ENCODE results near the gene GRIK1. TPM values are rescaled to one million over a fixed set of nuclear protein-coding genes. Genes with fewer than 3 reads are reported as not detected.

Gene GRIK1
- polyA plus RNA-seq, 1 donor (not counting 4 experiments of a cell fraction or from before 2014, with no cell fraction given): not detected

GRCh38 chr21:29818383-29818921, 121.3 kb downstream of the GRIK1 start:
- H4K20me1 ChIP-seq (ENCODE audit: control insufficient read depth, extremely low read depth, insufficient read depth, low read length): no peaks in the 10 kb centered on the region
- H3K4me2 ChIP-seq (ENCODE audit: control insufficient read depth, extremely low read depth, insufficient read depth, low read depth, low read length): no peak overlapping the region
- no peaks in the 10 kb centered on the region for H3K27me3 ChIP-seq (ENCODE audit: control insufficient read depth, extremely low read depth, insufficient read depth, low read length)
- no peaks in the 10 kb centered on the region for H3K79me2 ChIP-seq (ENCODE audit: control insufficient read depth, insufficient read depth, low read length)
- FAIRE-seq (no peak), DNase-seq (ENCODE audit: low read depth, low spot score) (no peak)
- H3K4me3 ChIP-seq (ENCODE audit: control insufficient read depth in 2 of 3, extremely low read depth in 1 of 3, insufficient read depth in 2 of 3, low read depth in 1 of 3, low read length in 3 of 3): no peak overlapping the region
- dilution Hi-C loops (cut with MboI; ENCODE audit: extremely low pct_ligation_motif_present, low sequenced_read_pairs): no loop called here
- H3K27ac ChIP-seq (ENCODE audit: control insufficient read depth, insufficient read depth, low read length): no peak overlapping the region
- TF ChIP-seq CTCF (optimal IDR thresholded peaks at IDR 0.05 in 1 of 3, IDR thresholded peaks at IDR 0.05 in 1 of 3, conservative IDR thresholded peaks at IDR 0.05 in 1 of 3; ENCODE audit: extremely low read depth in 1 of 3, insufficient read depth in 2 of 3, low read length in 3 of 3) (no peak), EZH2 (IDR thresholded peaks at IDR 0.05; ENCODE audit: low read length) (no peak)
- no peaks in the 10 kb centered on the region for H3K9me1 ChIP-seq (ENCODE audit: control insufficient read depth, extremely low read depth, insufficient read depth, low read length)
- H3K9ac ChIP-seq (ENCODE audit: control insufficient read depth, extremely low read depth, insufficient read depth, low read length): no peak overlapping the region
- no peak overlapping the region for H2AFZ ChIP-seq (ENCODE audit: control insufficient read depth, low read length)
- no peaks in the 10 kb centered on the region for H3K36me3 ChIP-seq (ENCODE audit: control insufficient read depth in 2 of 2, extremely low read depth in 1 of 2, insufficient read depth in 2 of 2, low read length in 2 of 2)
- no peaks in the 10 kb centered on the region for H3K9me3 ChIP-seq (ENCODE audit: control insufficient read depth, low read depth, low read length)
- H3K4me1 ChIP-seq (ENCODE audit: control insufficient read depth, extremely low read depth, insufficient read depth, low read length): no peaks in the 10 kb centered on the region

- Histone ChIP-seq H3K36me3 (ENCODE audit: control insufficient read depth in 2 of 2, extremely low read depth in 1 of 2, insufficient read depth in 2 of 2, low read length in 2 of 2) (no peaks in the 10 kb centered on the region), H3K9me1 (ENCODE audit: control insufficient read depth, extremely low read depth, insufficient read depth, low read length) (no peaks in the 10 kb centered on the region), H3K4me2 (ENCODE audit: control insufficient read depth, extremely low read depth, insufficient read depth, low read depth, low read length) (no peak overlapping the region), H3K27me3 (ENCODE audit: control insufficient read depth, extremely low read depth, insufficient read depth, low read length) (no peaks in the 10 kb centered on the region), H3K27ac (ENCODE audit: control insufficient read depth, insufficient read depth, low read length) (no peak overlapping the region), H2AFZ (ENCODE audit: control insufficient read depth, low read length) (no peak overlapping the region), H3K79me2 (ENCODE audit: control insufficient read depth, insufficient read depth, low read length) (no peaks in the 10 kb centered on the region), H3K9ac (ENCODE audit: control insufficient read depth, extremely low read depth, insufficient read depth, low read length) (no peak overlapping the region), H3K4me1 (ENCODE audit: control insufficient read depth, extremely low read depth, insufficient read depth, low read length) (no peaks in the 10 kb centered on the region), H3K9me3 (ENCODE audit: control insufficient read depth, low read depth, low read length) (no peaks in the 10 kb centered on the region), H4K20me1 (ENCODE audit: control insufficient read depth, extremely low read depth, insufficient read depth, low read length) (no peaks in the 10 kb centered on the region), H3K4me3 (ENCODE audit: control insufficient read depth in 2 of 3, extremely low read depth in 1 of 3, insufficient read depth in 2 of 3, low read depth in 1 of 3, low read length in 3 of 3) (no peak overlapping the region)
- TF ChIP-seq EZH2 (IDR thresholded peaks at IDR 0.05; ENCODE audit: low read length) (no peak), CTCF (optimal IDR thresholded peaks at IDR 0.05 in 1 of 3, IDR thresholded peaks at IDR 0.05 in 1 of 3, conservative IDR thresholded peaks at IDR 0.05 in 1 of 3; ENCODE audit: extremely low read depth in 1 of 3, insufficient read depth in 2 of 3, low read length in 3 of 3) (no peak)
- FAIRE-seq: no peak
- dilution Hi-C loops (cut with MboI; ENCODE audit: extremely low pct_ligation_motif_present, low sequenced_read_pairs): no loop called here
- DNase-seq (ENCODE audit: low read depth, low spot score): no peak
These were observed 122.3 kb downstream of the GRIK1 start for GRCh38 chr21:29817450-29817849.

Measured in keratinocyte (primary cell).